Cardiac fibroblast (primary cell): ENCODE results near the gene PRF1.

ENCODE experiments used
- DNase-seq, 2 donors: peaks; one replicate each; pipeline versions ENCODE4 v3.0.0 to v3.0.0-alpha.2; 2010; ENCODE audit warnings: low read depth in 2 of 2
- H3K4me3 ChIP-seq, 2 donors: replicated peaks in 1 of 2; 1 replicate in 1 of 2; 2 replicates in 1 of 2; pipeline ENCODE4 v1.5.1; 2011; ENCODE audit warnings: low read depth in 2 of 2, low read length in 2 of 2, mild to moderate bottlenecking in 2 of 2, moderate library complexity in 1 of 2
- CTCF ChIP-seq: IDR thresholded peaks from one replicate; pipeline ENCODE4 v1.5.1; 2011; ENCODE audit warnings: low read depth, mild to moderate bottlenecking, low read length, inconsistent platforms

Gene PRF1

GRCh38 chr10:70603449-70603801, 884 bp upstream of the PRF1 start:
- no peak for TF ChIP-seq CTCF
- no peak overlapping the region for H3K4me3 ChIP-seq
- DNase-seq, result no peak

GRCh38 chr10:70601746-70602145, 795 bp downstream of the PRF1 start:
- DNase-seq, result no peak
- TF ChIP-seq CTCF, result no peak
- H3K4me3 ChIP-seq, result no peak overlapping the region

GRCh38 chr10:70600512-70601395, 1.8 kb downstream of the PRF1 start:
- no peak overlapping the region for H3K4me3 ChIP-seq
- DNase-seq, result no peak
- no peak for TF ChIP-seq CTCF

DNA sequence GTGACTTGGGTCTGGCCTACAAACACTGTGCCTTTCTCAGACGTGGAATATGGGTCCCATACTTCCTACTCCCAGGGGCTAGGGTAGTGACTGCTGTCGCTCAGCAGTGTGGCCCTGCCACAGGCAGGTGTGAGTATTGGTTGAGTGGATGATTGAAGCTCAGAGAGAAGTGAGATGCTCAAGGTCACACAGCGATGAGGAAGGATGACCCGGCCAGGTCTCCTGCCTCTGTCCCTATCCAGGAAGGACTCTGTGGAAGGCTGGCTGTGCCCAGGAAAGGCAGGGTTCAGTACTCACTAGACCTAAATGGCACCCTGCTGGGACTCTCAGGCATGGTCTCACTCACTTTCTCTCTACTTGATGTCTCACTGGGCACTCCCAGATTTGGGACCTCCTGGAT, 2.8 kb downstream of the PRF1 start:
- no peak for TF ChIP-seq CTCF
- H3K4me3 ChIP-seq, result no peak overlapping the region
- DNase-seq, result no peak

- H3K4me3 ChIP-seq, result no peak overlapping the region
- TF ChIP-seq CTCF, result no peak
- DNase-seq, result no peak
Measured at GRCh38 chr10:70599319-70599718, 3.2 kb downstream of the PRF1 start.

GRCh38 chr10:70598857-70599295, 3.7 kb downstream of the PRF1 start:
- DNase-seq, result no peak
- H3K4me3 ChIP-seq, result no peak overlapping the region
- TF ChIP-seq CTCF, result no peak
